GM18907 (cell line): ENCODE measurements around the gene VENTX.

Experiments
- ATAC-seq: cut with Tn5 transposase; IDR thresholded peaks from one replicate; pipeline ENCODE4 v1.9.1; 2021; ENCODE audit warnings: mild to moderate bottlenecking, moderate library complexity; ENCODE audit not compliant: unreplicated experiment

VENTX gene

GRCh38 chr10:133271521-133272300, 34.1 kb downstream of the VENTX start:
- no peak for ATAC-seq

DNA sequence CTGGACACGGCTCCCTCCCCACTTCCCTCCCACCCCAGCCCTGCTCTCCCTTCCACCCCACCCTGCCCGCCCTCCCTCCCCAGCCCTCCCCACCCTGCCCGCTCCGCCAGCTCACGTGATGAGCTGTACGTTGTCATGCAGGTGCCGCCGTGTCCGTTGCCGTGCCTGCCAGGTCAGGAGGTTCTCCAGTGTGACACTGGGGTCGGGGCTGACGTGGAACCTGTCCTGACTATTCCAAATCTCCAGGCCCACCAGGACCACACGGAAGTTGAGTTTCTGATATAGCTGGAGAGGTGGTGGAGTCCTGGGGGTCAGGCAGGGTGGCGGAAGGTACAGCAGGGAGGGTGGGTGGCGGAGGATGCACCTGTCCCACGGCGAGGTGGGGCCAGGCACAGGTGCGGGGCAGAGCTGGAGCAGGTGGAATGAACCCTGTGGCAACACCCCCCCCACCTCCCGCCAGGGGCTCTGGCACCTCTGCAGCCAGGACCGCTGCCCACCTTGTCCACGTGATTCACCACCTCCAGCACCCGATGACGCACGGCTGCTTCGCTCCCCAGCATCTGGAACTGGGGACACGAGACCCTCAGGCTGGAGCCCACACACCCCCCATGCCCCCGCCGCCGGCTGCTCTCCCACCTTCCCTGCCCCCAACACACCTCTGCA, 34.8 kb downstream of the VENTX start:
- no peak for ATAC-seq

- ATAC-seq: no peak
These were observed 35.3 kb downstream of the VENTX start for GRCh38 chr10:133272964-133273420.

DNA sequence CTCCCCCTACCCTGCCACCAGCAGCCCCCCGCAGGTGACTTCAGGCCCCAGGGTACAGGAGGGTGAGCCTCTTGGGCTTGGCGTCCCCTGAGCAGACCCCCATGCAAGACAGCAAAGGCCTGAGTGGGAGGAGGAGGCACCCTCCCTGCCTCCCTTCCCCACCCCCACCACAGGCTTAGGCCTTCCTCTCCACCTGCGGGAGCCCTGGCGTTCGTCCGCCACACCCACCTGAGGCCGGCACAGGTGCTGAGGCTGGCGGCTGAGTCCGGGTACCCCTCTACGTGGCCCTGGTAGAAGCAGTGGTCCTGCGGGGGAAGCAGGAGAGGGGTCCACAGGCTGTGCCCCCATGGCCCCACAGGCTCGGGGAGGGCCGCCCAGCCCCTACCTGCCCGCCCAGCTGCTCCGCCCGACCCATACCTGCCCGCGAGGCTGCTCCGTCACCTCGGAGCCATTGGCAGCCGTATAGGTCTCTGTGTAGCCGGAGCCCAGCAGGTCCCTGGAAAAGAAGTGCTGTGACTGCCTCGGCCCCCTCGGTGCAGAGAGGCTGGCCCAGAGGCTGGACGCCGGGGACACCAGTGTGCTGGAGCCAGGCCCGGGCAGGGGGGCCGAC, 36.0 kb downstream of the VENTX start:
- no peak for ATAC-seq

GRCh38 chr10:133274751-133275683, 37.4 kb downstream of the VENTX start:
- peak; percentile 59 for ATAC-seq

- peak; percentile 29 for ATAC-seq
These were observed 38.0 kb downstream of the VENTX start for GRCh38 chr10:133275684-133276092.

- ATAC-seq: no peak
These were observed 38.4 kb downstream of the VENTX start for GRCh38 chr10:133276100-133276434.

DNA sequence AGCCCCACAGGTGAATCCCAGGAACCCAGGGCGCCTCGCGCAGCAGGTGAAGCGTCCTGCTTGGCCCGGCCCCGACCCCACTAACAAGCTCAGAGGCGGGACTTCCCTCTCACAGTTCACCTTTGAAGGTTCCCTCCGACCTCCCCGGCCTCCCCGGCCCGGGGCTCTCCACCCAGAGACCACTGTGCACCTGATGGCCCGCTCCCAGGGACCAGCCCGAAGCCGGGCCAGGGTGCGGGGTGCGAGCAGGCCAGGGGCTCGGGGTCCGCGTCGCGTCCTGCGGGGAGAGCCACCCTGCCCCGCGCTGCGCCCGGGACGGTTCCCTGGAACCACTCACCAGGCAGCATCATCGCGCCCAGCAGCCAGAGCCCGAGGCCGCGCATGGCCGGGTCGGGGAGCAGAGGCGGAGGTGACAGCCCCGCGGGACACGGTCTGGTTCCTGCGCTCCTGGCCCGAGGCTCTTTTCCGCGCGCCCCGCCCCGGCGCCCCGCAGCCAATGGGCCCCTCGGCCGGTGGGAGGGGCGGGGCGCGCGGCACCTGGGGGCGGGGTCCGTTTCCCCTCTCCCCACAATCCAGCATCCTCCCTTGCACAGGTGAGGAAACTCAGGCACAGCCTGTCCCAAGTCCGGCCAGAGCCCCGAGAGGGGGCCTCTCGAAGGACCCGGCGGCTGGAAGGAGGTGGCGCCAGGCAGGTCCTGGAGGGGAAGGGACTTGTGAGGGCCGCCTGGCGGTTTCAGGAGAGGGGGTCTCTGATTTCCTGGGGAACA, 39.0 kb downstream of the VENTX start, which contains the start of gene ADAM8:
Gene ADAM8 (minus strand): TSS at position 434 of the 767 bp plus-strand sequence. CDS start 51 bp downstream, at position 383.
- peak; percentile 34 for ATAC-seq

DNA sequence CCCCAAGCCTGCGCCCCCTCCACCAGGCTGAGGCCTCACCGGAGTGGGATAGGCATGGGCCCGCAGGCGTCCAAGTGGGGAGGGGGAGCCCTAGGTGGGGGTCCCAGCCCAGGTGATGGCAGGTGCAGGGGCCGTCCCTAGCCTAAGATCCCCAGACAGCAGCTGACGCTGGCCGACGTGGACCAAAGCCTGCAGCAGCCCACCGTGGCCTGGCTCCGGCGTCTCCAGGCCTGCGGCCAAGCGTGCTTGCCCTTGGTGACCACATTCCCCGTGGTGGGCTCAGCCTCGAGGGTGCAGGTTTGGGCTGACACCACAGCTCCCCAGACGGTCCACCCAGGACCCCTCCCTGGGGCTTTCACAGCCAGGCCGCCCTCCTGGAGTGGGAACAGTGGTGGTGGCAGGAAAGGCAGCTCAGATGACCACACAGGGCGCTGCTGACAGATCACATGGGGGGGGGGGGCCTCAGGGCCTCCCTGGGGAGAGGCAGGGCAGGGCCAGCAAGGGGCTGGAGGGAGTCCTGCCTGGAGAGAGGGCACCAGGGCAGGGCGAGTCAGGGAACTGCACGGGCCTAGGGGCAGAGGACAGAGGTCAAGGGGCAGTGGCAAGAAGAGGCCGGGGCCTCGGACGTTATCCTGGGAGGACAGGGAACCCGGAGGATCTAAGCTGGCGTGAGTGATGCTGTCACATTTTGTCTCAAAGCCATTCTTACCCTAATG, 39.8 kb downstream of the VENTX start:
- ATAC-seq: no peak

GRCh38 chr10:133277993-133278576, 40.4 kb downstream of the VENTX start:
- ATAC-seq: no peak

DNA sequence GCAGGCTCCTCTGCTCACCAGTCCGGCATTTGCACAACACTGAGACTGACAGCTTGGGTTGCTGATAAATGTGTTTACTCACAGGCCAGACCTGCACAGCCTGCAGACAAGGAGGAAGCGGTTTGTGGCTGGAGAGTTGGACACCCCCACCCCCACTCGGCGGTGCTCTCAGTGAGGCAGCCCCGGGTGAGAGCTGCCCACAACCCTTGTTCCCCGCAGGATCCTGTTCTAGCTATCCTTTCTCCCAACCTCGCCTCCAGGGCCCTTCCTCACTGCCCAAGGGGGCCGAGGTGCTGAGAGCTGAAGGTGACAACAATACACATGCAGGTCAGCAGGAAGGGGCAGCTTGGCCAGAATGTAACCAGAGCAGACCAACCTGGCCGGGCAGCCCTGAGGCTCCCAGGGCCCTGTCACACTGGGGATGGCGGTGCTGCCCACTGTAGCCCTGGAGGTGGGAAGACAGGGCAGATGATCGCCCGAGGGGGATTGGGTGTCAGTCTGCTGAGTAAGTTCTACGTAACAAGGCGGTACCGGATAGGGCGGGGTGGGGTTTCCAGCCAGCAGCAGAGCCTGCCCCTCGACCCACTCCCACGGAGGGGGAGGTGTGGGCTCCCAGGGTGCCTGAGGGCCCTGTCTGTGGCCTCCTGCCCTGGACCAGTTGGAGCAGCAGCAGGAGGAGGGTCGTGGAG, 41.1 kb downstream of the VENTX start:
- peak; percentile 40 for ATAC-seq

DNA sequence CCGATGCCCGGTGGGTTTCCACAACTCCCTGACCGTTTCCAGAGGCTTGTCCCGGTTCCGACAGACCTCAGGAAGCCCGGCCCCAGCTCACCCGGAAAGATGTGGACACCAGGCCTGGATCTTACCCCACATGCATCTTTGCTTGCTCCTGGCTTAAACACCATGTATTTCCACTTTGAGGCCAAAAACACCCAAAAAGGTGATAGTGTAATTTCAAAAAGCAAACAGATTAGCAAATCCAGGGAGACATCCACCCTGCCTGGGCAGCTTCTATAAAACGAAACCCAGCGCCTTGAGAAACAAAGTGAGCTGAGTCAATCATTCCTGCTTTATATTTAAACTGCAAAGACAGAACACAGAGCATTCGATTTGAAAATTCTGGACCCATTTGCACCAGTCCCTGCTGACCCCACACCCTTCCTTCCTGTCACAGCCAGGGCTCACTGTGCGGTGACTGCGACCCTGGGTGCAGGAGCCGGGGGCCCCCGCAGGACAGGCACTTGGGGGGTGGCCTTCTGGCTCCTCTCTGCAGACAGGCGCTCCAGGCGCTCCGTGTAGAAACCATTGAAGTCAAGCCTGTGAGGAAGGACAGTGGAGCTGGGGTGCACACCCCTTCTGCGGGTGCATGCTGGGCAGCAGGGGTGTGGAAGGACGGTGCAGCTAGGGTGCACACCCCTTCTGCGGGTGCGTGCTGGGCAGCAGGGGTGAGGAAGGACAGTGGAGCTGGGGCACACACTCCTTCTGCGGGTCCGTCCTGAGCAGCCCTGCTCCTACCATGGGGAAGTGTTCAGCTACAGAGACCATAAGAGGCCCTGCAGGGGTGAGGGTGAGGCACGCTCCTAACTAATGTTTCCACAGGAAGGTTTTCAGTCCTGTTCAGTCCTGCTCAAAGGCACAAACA, 41.9 kb downstream of the VENTX start:
- no peak for ATAC-seq

DNA sequence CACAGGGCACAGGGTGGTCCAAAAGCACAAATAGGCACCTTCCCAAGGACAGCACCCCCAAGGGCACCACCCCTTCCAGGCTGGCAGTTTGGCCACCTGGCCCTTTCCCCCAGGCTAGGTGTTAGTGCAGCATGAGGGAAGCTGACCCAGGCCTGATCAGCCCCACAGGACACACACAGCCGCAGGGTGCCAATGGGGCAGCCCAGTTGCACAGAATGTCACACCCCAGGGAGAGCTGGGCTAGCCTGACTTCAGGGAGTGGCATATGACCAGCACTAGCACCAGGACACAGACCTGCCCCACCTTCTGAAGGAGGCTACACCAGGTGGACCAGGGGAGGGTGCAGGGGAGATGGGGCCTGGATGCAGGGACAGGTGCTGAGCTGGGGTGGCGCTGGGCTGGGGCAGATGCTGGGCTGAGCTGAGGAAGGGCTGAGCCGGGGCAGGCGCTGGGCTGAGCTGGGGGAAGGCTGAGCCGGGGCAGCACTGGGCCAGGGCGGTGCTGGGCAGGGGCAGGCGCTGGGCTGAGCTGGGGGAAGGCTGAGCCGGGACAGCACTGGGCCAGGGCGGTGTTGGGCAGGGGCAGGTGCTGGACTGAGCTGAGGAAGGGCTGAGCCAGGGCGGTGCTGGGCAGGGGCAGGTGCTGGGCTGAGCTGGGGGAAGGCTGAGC, 42.9 kb downstream of the VENTX start:
- no peak for ATAC-seq

DNA sequence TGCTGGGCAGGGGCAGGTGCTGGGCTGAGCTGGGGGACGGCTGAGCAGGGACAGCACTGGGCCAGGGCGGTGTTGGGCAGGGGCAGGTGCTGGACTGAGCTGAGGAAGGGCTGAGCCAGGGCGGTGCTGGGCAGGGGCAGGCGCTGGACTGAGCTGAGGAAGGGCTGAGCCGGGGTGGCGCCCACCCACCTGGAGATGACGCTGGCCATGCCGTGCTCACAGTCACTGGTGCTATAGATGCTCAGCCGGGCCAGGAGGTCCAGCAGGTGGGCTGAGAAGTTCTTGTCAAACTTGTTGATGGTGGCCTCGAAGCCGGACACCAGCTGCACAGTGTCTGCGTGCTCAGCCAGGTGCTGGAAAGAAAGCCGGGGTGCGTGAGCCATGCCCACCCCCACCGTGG, 43.4 kb downstream of the VENTX start:
- no peak for ATAC-seq

GRCh38 chr10:133281628-133282372, 44.1 kb downstream of the VENTX start:
- no peak for ATAC-seq

- no peak for ATAC-seq
These were observed 45.3 kb downstream of the VENTX start for GRCh38 chr10:133282846-133283390.
